Caco-2 (cell line): ENCODE measurements around the gene MGAT1. TPM values are rescaled to one million over a fixed set of nuclear protein-coding genes. Genes with fewer than 3 reads are reported as not detected.
"Not testable (repeated sequence)": the region's sequence is repeated elsewhere in the genome, so short reads cannot be mapped to it uniquely, and the experiment has no call there.

Source experiments
- BruUV-seq: library from RNA; stranded (reverse); fragments of 400-500 nt; replicated peaks from 2 replicates; lab custom pipeline; 2021; lab: Mats Ljungman, UMichigan
- CTCF ChIA-PET: fragments of 300-600 bp; sonication (Branson Sonifier 250); formaldehyde crosslinking; loops from one replicate; lab custom pipeline; 2022; ENCODE audit warnings: antibody characterized with exemption; lab: Charles Lee
- POLR2A ChIA-PET: fragments of 300-600 bp; sonication (Branson Sonifier 250); formaldehyde crosslinking; loops from one replicate; lab custom pipeline; 2022; ENCODE audit warnings: antibody characterized with exemption; lab: Charles Lee
- DNase-seq, 2 experiments: peaks; one replicate each; pipeline versions ENCODE4 v3.0.0 to v3.0.0-alpha.2; 2020 to 2022
- H3K27me3 ChIP-seq: replicated peaks from 2 replicates; pipeline ENCODE4 v1.6.0; 2011; ENCODE audit warnings: low read length; ENCODE audit not compliant: control insufficient read depth, insufficient read depth
- H3K36me3 ChIP-seq: 2 replicates; pipeline ENCODE4 v1.5.1; 2011; ENCODE audit warnings: low read length; ENCODE audit not compliant: control insufficient read depth, insufficient read depth
- H3K4me1 ChIP-seq: fragments of 250-450 bp; sonication (Bioruptor Pico); 2 replicates; pipeline ENCODE4 v1.5.1; 2020; ENCODE audit warnings: mild to moderate bottlenecking
- H3K4me3 ChIP-seq: 2 replicates; pipeline ENCODE4 v1.5.1; 2011; ENCODE audit warnings: low read depth, mild to moderate bottlenecking, control low read depth, low read length
- H3K9me3 ChIP-seq: fragments of 250-450 bp; sonication (Bioruptor Pico); 2 replicates; pipeline ENCODE4 v1.5.1; 2020; ENCODE audit warnings: mild to moderate bottlenecking, moderate library complexity
- H3K27ac Mint-ChIP-seq: one replicate; pipeline ENCODE4 v1.8.0; 2022; ENCODE audit warnings: mixed read lengths; ENCODE audit not compliant: unreplicated experiment
- H3K27me3 Mint-ChIP-seq: one replicate; pipeline ENCODE4 v1.8.0; 2022; ENCODE audit warnings: mixed read lengths; ENCODE audit not compliant: insufficient read depth, unreplicated experiment
- H3K36me3 Mint-ChIP-seq: one replicate; pipeline ENCODE4 v1.8.0; 2022; ENCODE audit warnings: mild to moderate bottlenecking, mixed read lengths; ENCODE audit not compliant: insufficient read depth, unreplicated experiment
- H3K4me1 Mint-ChIP-seq: one replicate; pipeline ENCODE4 v1.8.0; 2022; ENCODE audit warnings: low read depth, mixed read lengths; ENCODE audit not compliant: unreplicated experiment
- H3K4me3 Mint-ChIP-seq: one replicate; pipeline ENCODE4 v1.8.0; 2022; ENCODE audit warnings: mild to moderate bottlenecking, moderate library complexity, mixed read lengths; ENCODE audit not compliant: unreplicated experiment
- H3K9me3 Mint-ChIP-seq: one replicate; pipeline ENCODE4 v1.8.0; 2022; ENCODE audit warnings: mixed read lengths; ENCODE audit not compliant: unreplicated experiment
- CTCF ChIP-seq, 2 experiments: fragments of 200-600 bp in 1 of 2; IDR thresholded peaks; 1 replicate in 1 of 2; 2 replicates in 1 of 2; pipeline versions ENCODE4 v1.5.1 to v1.8.0; 2011 to 2022; ENCODE audit warnings: antibody characterized with exemption in 1 of 2, control low read depth in 1 of 2, inconsistent platforms in 1 of 2, low read depth in 1 of 2, low read length in 1 of 2, mild to moderate bottlenecking in 1 of 2, moderate library complexity in 1 of 2; ENCODE audit not compliant: insufficient read depth in 1 of 2, severe bottlenecking in 1 of 2, unreplicated experiment in 1 of 2
- intact Hi-C: fragments of 100-400 bp; cut with micrococcal nuclease; formaldehyde crosslinking; loops from one replicate; pipeline ENCODE4 v1.10.0; 2022; ENCODE audit not compliant: unreplicated experiment
- total RNA-seq: library from RNA; stranded (reverse); gene quantifications from 2 replicates; pipeline ENCODE4 v1.2.3, GENCODE V29; 2022

The MGAT1 gene
- total RNA-seq, 1 experiment from 2014 or later: 80.1 TPM

- Mint-ChIP-seq H3K4me1 (peaks cover 20% of the 10 kb centered on the region), H3K9me3 (no peaks in the 10 kb centered on the region), H3K4me3 (no peak overlapping the region), H3K27ac (no peak overlapping the region), H3K27me3 (no peaks in the 10 kb centered on the region), H3K36me3 (peaks cover 21% of the 10 kb centered on the region)
- Histone ChIP-seq H3K4me1 (peaks cover 24% of the 10 kb centered on the region), H3K36me3 (no peaks in the 10 kb centered on the region), H3K4me3 (no peak overlapping the region), H3K9me3 (no peaks in the 10 kb centered on the region), H3K27me3 (no peaks in the 10 kb centered on the region)
- CTCF ChIA-PET: no interaction called here
- no peak for DNase-seq
- POLR2A ChIA-PET: no interaction called here
- no TSS peak for BruUV-seq
- intact Hi-C loops: loop anchor here (10.0 kb wide), 1 partner anchor 372 kb away; no protein-coding TSS in a partner anchor
- TF ChIP-seq CTCF (IDR thresholded peaks at IDR 0.05; ENCODE audit: insufficient read depth in 1 of 2, low read depth in 1 of 2, low read length in 1 of 2, severe bottlenecking in 1 of 2, unreplicated experiment in 1 of 2): no peak
These were observed 19.9 kb downstream of the MGAT1 start for GRCh38 chr5:180782748-180783147.

- H3K4me3 Mint-ChIP-seq, H3K9me3 ChIP-seq, CTCF ChIA-PET, H3K27me3 ChIP-seq, BruUV-seq, H3K27ac Mint-ChIP-seq, H3K36me3 ChIP-seq, H3K9me3 Mint-ChIP-seq, H3K27me3 Mint-ChIP-seq, POLR2A ChIA-PET, H3K4me3 ChIP-seq, DNase-seq: not testable (repeated sequence)
- intact Hi-C loops: loop anchor here (10.0 kb wide), 1 partner anchor 373 kb away; no protein-coding TSS in a partner anchor
- Mint-ChIP-seq H3K4me1 (peaks cover 16% of the 10 kb centered on the region), H3K36me3 (peaks cover 14% of the 10 kb centered on the region)
- H3K4me1 ChIP-seq: peaks cover 23% of the 10 kb centered on the region
These were observed 20.7 kb downstream of the MGAT1 start for GRCh38 chr5:180781900-180782326.

- no TSS peak for BruUV-seq
- Mint-ChIP-seq H3K36me3 (no peaks in the 10 kb centered on the region), H3K4me3 (no peak overlapping the region), H3K9me3 (no peaks in the 10 kb centered on the region), H3K4me1 (no peaks in the 10 kb centered on the region), H3K27ac (no peak overlapping the region), H3K27me3 (peaks cover 2% of the 10 kb centered on the region)
- TF ChIP-seq CTCF (IDR thresholded peaks at IDR 0.05; ENCODE audit: insufficient read depth in 1 of 2, low read depth in 1 of 2, low read length in 1 of 2, severe bottlenecking in 1 of 2, unreplicated experiment in 1 of 2): no peak
- no peaks in the 10 kb centered on the region for H3K9me3 ChIP-seq
- CTCF ChIA-PET: no interaction called here
- no peaks in the 10 kb centered on the region for H3K36me3 ChIP-seq
- POLR2A ChIA-PET: no interaction called here
- H3K4me3 ChIP-seq: no peak overlapping the region
- H3K27me3 ChIP-seq: no peaks in the 10 kb centered on the region
- H3K4me1 ChIP-seq: peaks cover 5% of the 10 kb centered on the region
- DNase-seq: no peak
- intact Hi-C loops: loop anchor here (10.0 kb wide), 1 partner anchor 375 kb away; no protein-coding TSS in a partner anchor
These were observed 22.5 kb downstream of the MGAT1 start for GRCh38 chr5:180779985-180780610.
